Suppressor macrophage (primary cell): Measurements from ENCODE around the gene PDX1.

Source experiments
- DNase-seq, 4 experiments: peaks; one replicate each; pipeline ENCODE4 v3.0.0-alpha.2; 2020 to 2022

Gene PDX1

GRCh38 chr13:27922883-27923612 is 3.2 kb downstream of the PDX1 start:
- no peak for DNase-seq

GRCh38 chr13:27923794-27924528 is 4.2 kb downstream of the PDX1 start:
- no peak for DNase-seq

GRCh38 chr13:27924529-27925141 is 4.8 kb downstream of the PDX1 start:
- no peak for DNase-seq

- no peak for DNase-seq
These were observed 5.6 kb downstream of the PDX1 start for GRCh38 chr13:27925220-27925991.

GRCh38 chr13:27926644-27927434 is 7.0 kb downstream of the PDX1 start:
- DNase-seq, result peak in 1 of 4 experiments; percentile 2

GRCh38 chr13:27927444-27928352 is 7.9 kb downstream of the PDX1 start:
- no peak for DNase-seq

GRCh38 chr13:27928353-27928804 is 8.6 kb downstream of the PDX1 start:
- DNase-seq, result no peak

GRCh38 chr13:27928805-27929753 is 9.3 kb downstream of the PDX1 start:
- DNase-seq, result peak in 1 of 4 experiments; percentile 4

GRCh38 chr13:27929868-27930267 is 10.1 kb downstream of the PDX1 start:
- no peak for DNase-seq

GRCh38 chr13:27933118-27933517 is 13.3 kb downstream of the PDX1 start:
- DNase-seq, result no peak

- DNase-seq, result no peak
These were observed 14.0 kb downstream of the PDX1 start for GRCh38 chr13:27933580-27934328.

- no peak for DNase-seq
These were observed 23.2 kb downstream of the PDX1 start for GRCh38 chr13:27942972-27943371.

GRCh38 chr13:27952876-27953675 is 33.3 kb downstream of the PDX1 start:
- DNase-seq, result peak in 3 of 4 experiments; percentile 27 to 47 (median 45)

GRCh38 chr13:27953676-27954405 is 34.0 kb downstream of the PDX1 start:
- DNase-seq, result peak; percentile 81 to 93 (median 88)

- DNase-seq, result peak in 3 of 4 experiments; percentile 19 to 51 (median 34)
These were observed 34.6 kb downstream of the PDX1 start for GRCh38 chr13:27954406-27954851.

GRCh38 chr13:27955014-27955591 is 35.3 kb downstream of the PDX1 start:
- DNase-seq, result no peak
